Measurements from ENCODE around the gene ZNF423.

DNA sequence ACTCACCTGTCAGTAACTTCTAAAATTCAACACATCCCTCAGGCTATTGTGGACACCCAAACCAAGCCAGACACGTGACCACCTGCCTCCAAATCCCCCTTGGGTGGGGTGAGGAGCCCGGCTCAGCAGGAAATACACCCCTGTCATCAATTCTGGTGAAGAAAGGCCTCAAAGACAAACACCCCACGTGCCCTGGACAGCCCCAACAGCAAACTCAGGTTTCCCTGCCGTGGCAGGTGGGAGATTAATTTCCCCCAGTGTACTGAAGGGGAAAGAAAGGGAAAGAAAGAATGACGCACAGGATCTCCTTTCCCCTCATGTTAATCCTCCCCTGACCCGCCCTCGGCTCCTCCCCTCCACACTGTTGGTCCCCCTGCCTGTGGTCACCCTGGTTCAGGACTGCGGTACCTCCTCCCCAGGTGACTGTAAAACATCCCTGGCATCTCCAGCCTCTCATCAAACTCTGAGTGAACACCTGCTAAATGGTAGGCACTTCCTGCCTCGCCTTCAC lies 98.3 kb downstream of the ZNF423 start:
- TF ChIP-seq SIN3A (IDR thresholded peaks at IDR 0.05; ENCODE audit: borderline replicate concordance, low read depth, low read length): no peak
- no peak for TF ChIP-seq TAF1 (IDR thresholded peaks at IDR 0.05; ENCODE audit: borderline replicate concordance, low read depth, low read length)
- TF ChIP-seq NRF1 (IDR thresholded peaks at IDR 0.05; ENCODE audit: low read depth, low read length): no peak
- TF ChIP-seq, protein P1, sequence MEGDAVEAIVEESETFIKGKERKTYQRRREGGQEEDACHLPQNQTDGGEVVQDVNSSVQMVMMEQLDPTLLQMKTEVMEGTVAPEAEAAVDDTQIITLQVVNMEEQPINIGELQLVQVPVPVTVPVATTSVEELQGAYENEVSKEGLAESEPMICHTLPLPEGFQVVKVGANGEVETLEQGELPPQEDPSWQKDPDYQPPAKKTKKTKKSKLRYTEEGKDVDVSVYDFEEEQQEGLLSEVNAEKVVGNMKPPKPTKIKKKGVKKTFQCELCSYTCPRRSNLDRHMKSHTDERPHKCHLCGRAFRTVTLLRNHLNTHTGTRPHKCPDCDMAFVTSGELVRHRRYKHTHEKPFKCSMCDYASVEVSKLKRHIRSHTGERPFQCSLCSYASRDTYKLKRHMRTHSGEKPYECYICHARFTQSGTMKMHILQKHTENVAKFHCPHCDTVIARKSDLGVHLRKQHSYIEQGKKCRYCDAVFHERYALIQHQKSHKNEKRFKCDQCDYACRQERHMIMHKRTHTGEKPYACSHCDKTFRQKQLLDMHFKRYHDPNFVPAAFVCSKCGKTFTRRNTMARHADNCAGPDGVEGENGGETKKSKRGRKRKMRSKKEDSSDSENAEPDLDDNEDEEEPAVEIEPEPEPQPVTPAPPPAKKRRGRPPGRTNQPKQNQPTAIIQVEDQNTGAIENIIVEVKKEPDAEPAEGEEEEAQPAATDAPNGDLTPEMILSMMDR (IDR thresholded peaks at IDR 0.05): no peak
- no peak for TF ChIP-seq YY1 (IDR thresholded peaks at IDR 0.05; ENCODE audit: low read depth)
- no peak for TF ChIP-seq SMC3 (IDR thresholded peaks at IDR 0.05; ENCODE audit: low read depth, low read length)
- no peak for TF ChIP-seq RFX5 (IDR thresholded peaks at IDR 0.05; ENCODE audit: low read length)
- TF ChIP-seq EP300 (IDR thresholded peaks at IDR 0.05; ENCODE audit: borderline replicate concordance in 1 of 2, low read depth in 1 of 2, low read length in 1 of 2): no peak
- TF ChIP-seq POLR2AphosphoS5 (IDR thresholded peaks at IDR 0.05; ENCODE audit: low read depth, low read length): no peak
- TF ChIP-seq EZH2phosphoT487 (IDR thresholded peaks at IDR 0.05; ENCODE audit: borderline replicate concordance, low read depth): no peak
- no peak for TF ChIP-seq RAD21 (IDR thresholded peaks at IDR 0.05; ENCODE audit: low read length)
- no peak for TF ChIP-seq JUND (IDR thresholded peaks at IDR 0.05)
- TF ChIP-seq RCOR1 (IDR thresholded peaks at IDR 0.05; ENCODE audit: low read length): no peak
